Keratinocyte (primary cell): ENCODE data around the gene GLTPD2. TPM values are rescaled to one million over a fixed set of nuclear protein-coding genes. Genes with fewer than 3 reads are reported as not detected.

ENCODE experiments used
- DNase-seq: peaks from one replicate; pipeline ENCODE4 v3.0.0-alpha.2; 2011; ENCODE audit warnings: low read depth, missing footprints, low spot score
- FAIRE-seq: peaks from 2 replicates; lab custom pipeline; 2011; peaks lifted over from hg19 to GRCh38; lab: Jason Lieb, UNC
- H2AFZ ChIP-seq: 2 replicates; pipeline ENCODE4 v1.6.0; 2012; ENCODE audit warnings: low read length, control low read depth, inconsistent platforms; ENCODE audit not compliant: control insufficient read depth
- H3K27ac ChIP-seq: 2 replicates; pipeline ENCODE4 v1.5.1; 2011; ENCODE audit warnings: low read length; ENCODE audit not compliant: control insufficient read depth, insufficient read depth
- H3K27me3 ChIP-seq: 3 replicates; pipeline ENCODE4 v1.6.0; 2011; ENCODE audit warnings: low read length; ENCODE audit not compliant: control insufficient read depth, insufficient read depth; ENCODE audit errors: extremely low read depth
- H3K36me3 ChIP-seq, 2 experiments: 2 replicates in 1 of 2; 3 replicates in 1 of 2; pipeline ENCODE4 v1.5.1; 2011; ENCODE audit warnings: low read length in 2 of 2, mild to moderate bottlenecking in 1 of 2; ENCODE audit not compliant: control insufficient read depth in 2 of 2, insufficient read depth in 2 of 2; ENCODE audit errors: extremely low read depth in 1 of 2
- H3K4me1 ChIP-seq: 3 replicates; pipeline ENCODE4 v1.5.1; 2011; ENCODE audit warnings: low read length; ENCODE audit not compliant: control insufficient read depth, insufficient read depth; ENCODE audit errors: extremely low read depth
- H3K4me2 ChIP-seq: 3 replicates; pipeline ENCODE4 v1.6.0; 2011; ENCODE audit warnings: low read depth, low read length; ENCODE audit not compliant: control insufficient read depth, insufficient read depth; ENCODE audit errors: extremely low read depth
- H3K4me3 ChIP-seq, 3 experiments: fragments of 200-600 bp in 1 of 3; sonication (generic) in 1 of 3; 2 replicates in 2 of 3; 3 replicates in 1 of 3; pipeline ENCODE4 v1.5.1; 2011 to 2016; ENCODE audit warnings: low read length in 3 of 3, mild to moderate bottlenecking in 3 of 3, control low read depth in 2 of 3, inconsistent platforms in 1 of 3, low read depth in 1 of 3, mixed read lengths in 1 of 3, mixed run types in 1 of 3, moderate library complexity in 1 of 3; ENCODE audit not compliant: control insufficient read depth in 2 of 3, insufficient read depth in 2 of 3; ENCODE audit errors: extremely low read depth in 1 of 3
- H3K79me2 ChIP-seq: 2 replicates; pipeline ENCODE4 v1.6.0; 2012; ENCODE audit warnings: low read length; ENCODE audit not compliant: control insufficient read depth, insufficient read depth
- H3K9ac ChIP-seq: 3 replicates; pipeline ENCODE4 v1.6.0; 2011; ENCODE audit warnings: low read length; ENCODE audit not compliant: control insufficient read depth, insufficient read depth; ENCODE audit errors: extremely low read depth
- H3K9me1 ChIP-seq: 3 replicates; pipeline ENCODE4 v1.6.0; 2011; ENCODE audit warnings: low read length; ENCODE audit not compliant: control insufficient read depth, insufficient read depth; ENCODE audit errors: extremely low read depth
- H3K9me3 ChIP-seq: 2 replicates; pipeline ENCODE4 v1.5.1; 2012; ENCODE audit warnings: low read depth, low read length; ENCODE audit not compliant: control insufficient read depth
- H4K20me1 ChIP-seq: 3 replicates; pipeline ENCODE4 v1.6.0; 2011; ENCODE audit warnings: low read length; ENCODE audit not compliant: control insufficient read depth, insufficient read depth; ENCODE audit errors: extremely low read depth
- CTCF ChIP-seq, 3 experiments: IDR thresholded peaks in 1 of 3; conservative IDR thresholded peaks in 1 of 3; optimal IDR thresholded peaks in 1 of 3; 2 replicates in 2 of 3; 3 replicates in 1 of 3; pipeline versions ENCODE3 to v1.5.1; 2011; ENCODE audit warnings: low read length in 3 of 3, mild to moderate bottlenecking in 3 of 3, moderate library complexity in 2 of 3, control low read depth in 1 of 3, inconsistent platforms in 1 of 3; ENCODE audit not compliant: insufficient read depth in 2 of 3; ENCODE audit errors: extremely low read depth in 1 of 3
- EZH2 ChIP-seq: IDR thresholded peaks from one replicate; pipeline ENCODE4 v1.6.1; 2012; ENCODE audit warnings: inconsistent platforms, mild to moderate bottlenecking, low read length, moderate library complexity
- dilution Hi-C: fragments of 300-500 bp; cut with MboI; formaldehyde crosslinking; loops from one replicate; pipeline ENCODE4 v1.7.0; 2020; ENCODE audit warnings: low sequenced_read_pairs; ENCODE audit not compliant: extremely low pct_ligation_motif_present
- polyA minus RNA-seq, 3 experiments: library from RNA; depleted of rRNA, polyadenylated mRNA; stranded (reverse); fragments of >200 nt; gene quantifications; 1 replicate in 1 of 3; 2 replicates in 1 of 3; 3 replicates in 1 of 3; pipeline ENCODE4 v1.2.3, GENCODE V29; 2011
- polyA plus RNA-seq, 5 experiments: library from polyadenylated mRNA; depleted of rRNA in 3 of 5; stranded (reverse) in 3 of 5; stranded (forward) in 1 of 5; unstranded in 1 of 5; fragments of >200 nt; gene quantifications; 1 replicate in 1 of 5; 2 replicates in 3 of 5; 3 replicates in 1 of 5; pipeline versions ENCODE4 v1.2.1 to v1.2.3, GENCODE V29; 2011 to 2012; ENCODE audit warnings: missing spikeins in 2 of 5, low read depth in 1 of 5, low replicate concordance in 1 of 5

Gene GLTPD2
- not detected in 3 replicates for polyA plus RNA-seq
- polyA plus RNA-seq (2011; ENCODE audit: low read depth) = not detected
- not detected in 2 replicates for polyA plus RNA-seq (2011; cell fraction: cytosol; rRNA removed)
- polyA plus RNA-seq (2011; cell fraction: nucleus; rRNA removed) = not detected in 2 replicates
- 0.18 and 0.28 TPM in 2 replicates for polyA plus RNA-seq (2012; ENCODE audit: low replicate concordance)
- polyA minus RNA-seq = not detected in 3 replicates
- not detected for polyA minus RNA-seq (2011; cell fraction: cytosol; rRNA and poly(A)+ RNA removed)
- not detected in 2 replicates for polyA minus RNA-seq (2011; cell fraction: nucleus; rRNA and poly(A)+ RNA removed)

DNA sequence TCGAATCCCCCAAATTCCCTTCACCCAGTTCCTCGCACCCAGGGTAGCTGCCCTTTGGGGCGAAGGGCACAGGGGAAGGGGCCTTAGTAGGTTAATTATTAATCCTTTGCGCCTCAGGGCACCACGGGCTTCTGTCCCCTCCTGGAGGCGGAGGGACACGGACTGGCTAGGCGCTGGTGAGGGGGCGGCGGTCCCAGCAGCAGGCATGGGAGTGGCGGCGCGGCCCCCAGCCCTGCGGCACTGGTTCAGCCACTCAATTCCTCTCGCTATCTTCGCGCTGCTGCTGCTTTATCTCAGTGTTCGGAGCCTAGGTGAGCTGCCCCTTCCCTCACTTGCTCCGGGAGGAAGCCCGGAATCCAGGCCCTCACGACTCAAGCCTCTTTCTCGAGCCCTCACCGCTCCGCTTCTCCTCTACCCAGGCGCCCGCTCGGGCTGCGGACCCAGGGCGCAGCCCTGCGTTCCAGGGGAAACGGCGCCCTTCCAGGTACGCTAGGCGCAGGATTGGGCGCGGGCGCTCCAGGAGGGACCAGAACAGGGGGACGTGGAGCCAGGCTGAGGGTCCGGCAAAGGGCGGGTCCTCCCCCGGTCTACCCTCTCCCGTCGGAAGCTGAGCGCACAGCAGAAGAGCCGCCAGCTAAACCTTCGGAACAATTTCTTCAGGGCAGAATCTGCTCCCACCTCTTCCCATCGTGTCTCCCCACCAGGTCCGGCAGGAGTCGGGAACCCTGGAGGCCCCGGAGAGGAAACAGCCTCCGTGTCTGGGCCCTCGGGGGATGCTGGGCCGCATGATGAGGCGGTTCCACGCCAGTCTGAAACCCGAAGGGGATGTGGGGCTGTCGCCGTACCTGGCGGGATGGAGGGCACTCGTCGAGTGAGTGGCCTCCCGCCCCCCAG, at the start of gene GLTPD2:
Gene GLTPD2 (plus strand): TSS at position 158 of the 894 bp plus-strand sequence. CDS start 48 bp downstream, at position 206.
- dilution Hi-C loops = no loop called here
- FAIRE-seq (no peak), DNase-seq (no peak)
- no peaks in the 10 kb centered on the region for H3K9me1 ChIP-seq
- no peaks in the 10 kb centered on the region for H3K9me3 ChIP-seq
- peak within 1 kb of the TSS; percentile 74 for H2AFZ ChIP-seq
- H3K36me3 ChIP-seq = no peaks in the 10 kb centered on the region
- H3K27me3 ChIP-seq = peaks cover 11% of the 10 kb centered on the region
- peaks cover 25% of the 10 kb centered on the region for H3K4me1 ChIP-seq
- peak within 1 kb of the TSS; percentile 57 to 82 (median 68) for H3K4me3 ChIP-seq
- peak within 1 kb of the TSS; percentile 90 for H3K4me2 ChIP-seq
- peaks cover 6% of the 10 kb centered on the region for H3K79me2 ChIP-seq
- peak within 1 kb of the TSS; percentile 79 for H3K9ac ChIP-seq
- no peaks in the 10 kb centered on the region for H4K20me1 ChIP-seq
- peak within 1 kb of the TSS; percentile 75 for H3K27ac ChIP-seq
- TF ChIP-seq EZH2 (no peak), CTCF (optimal IDR thresholded peaks at IDR 0.05 in 1 of 3, IDR thresholded peaks at IDR 0.05 in 1 of 3, conservative IDR thresholded peaks at IDR 0.05 in 1 of 3; ENCODE audit: extremely low read depth in 1 of 3, insufficient read depth in 2 of 3, low read length in 3 of 3) (no peak)

- FAIRE-seq = no peak
- H3K27ac ChIP-seq = peak within 1 kb of the TSS; percentile 63
These were observed 49.4 kb upstream of the GLTPD2 start, which contains the start of the genes CXCL16 and ZMYND15 for GRCh38 chr17:4739122-4740024. Gene CXCL16, minus strand, starts transcription at chr17:4739928. Its CDS starts 589 bp downstream, at chr17:4739339. Gene ZMYND15, plus strand, starts transcription at chr17:4739833. Its CDS starts 716 bp downstream, at chr17:4740549.

More at GRCh38 chr17:4739122-4740024, 49.4 kb upstream of the GLTPD2 start, which contains the start of the genes CXCL16 and ZMYND15:
- Histone ChIP-seq H2AFZ (peak within 1 kb of the TSS; percentile 90), H3K27me3 (peaks cover 16% of the 10 kb centered on the region), H4K20me1 (no peaks in the 10 kb centered on the region), H3K79me2 (no peaks in the 10 kb centered on the region), H3K9me3 (no peaks in the 10 kb centered on the region), H3K36me3 (peaks cover 0 to 2% of the 10 kb centered on the region in 2 experiments), H3K4me2 (peak within 1 kb of the TSS; percentile 96), H3K4me3 (peak within 1 kb of the TSS; percentile 61 to 76 (median 74)), H3K9me1 (peaks cover 2% of the 10 kb centered on the region), H3K9ac (peak within 1 kb of the TSS; percentile 76), H3K4me1 (peaks cover 14% of the 10 kb centered on the region)
- no peak for TF ChIP-seq CTCF (optimal IDR thresholded peaks at IDR 0.05 in 1 of 3, IDR thresholded peaks at IDR 0.05 in 1 of 3, conservative IDR thresholded peaks at IDR 0.05 in 1 of 3; ENCODE audit: extremely low read depth in 1 of 3, insufficient read depth in 2 of 3, low read length in 3 of 3)
- no peak for TF ChIP-seq EZH2
- DNase-seq = no peak
- dilution Hi-C loops = no loop called here
